ENCODE results near the gene PURA.

DNA sequence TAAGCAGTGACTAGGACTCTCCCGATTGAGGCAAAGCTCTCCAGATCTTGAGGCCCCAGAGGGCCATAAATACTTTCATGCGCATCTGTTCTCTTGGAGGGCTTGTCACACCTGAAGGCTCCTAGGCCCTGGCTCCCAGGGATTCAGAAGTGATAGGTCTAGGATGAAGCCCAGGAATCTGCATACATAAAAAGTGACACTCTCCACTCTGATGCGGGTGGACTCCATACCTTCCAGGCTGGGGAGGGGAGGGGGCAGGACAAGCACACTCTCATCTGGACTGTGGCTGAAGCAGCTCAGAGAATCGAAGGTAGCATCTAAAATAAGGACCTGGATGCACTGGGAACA, 52.0 kb downstream of the PURA start:
- TF ChIP-seq POLR2A (IDR thresholded peaks at IDR 0.05; ENCODE audit: low read depth, low read length) = no peak
- no peak for TF ChIP-seq POLR2AphosphoS5 (IDR thresholded peaks at IDR 0.05; ENCODE audit: low read depth, low read length)
- TF ChIP-seq TAF1 (IDR thresholded peaks at IDR 0.05; ENCODE audit: borderline replicate concordance, low read depth, low read length) = no peak

Measured in GM12892 (cell line).